Stimulated activated CD4-positive, alpha-beta T cell treated with anti-CD3 and anti-CD28 coated beads, TNF-alpha, amount 100 ng/mL, for 1 hour (primary cell): Measurements from ENCODE around the gene ZNF154.

ENCODE experiments used
- DNase-seq, 3 donors: peaks; one replicate each; pipeline ENCODE4 v3.0.0-alpha.2; 2020; ENCODE audit warnings: low read depth in 3 of 3, low spot score in 1 of 3

Gene ZNF154

DNA sequence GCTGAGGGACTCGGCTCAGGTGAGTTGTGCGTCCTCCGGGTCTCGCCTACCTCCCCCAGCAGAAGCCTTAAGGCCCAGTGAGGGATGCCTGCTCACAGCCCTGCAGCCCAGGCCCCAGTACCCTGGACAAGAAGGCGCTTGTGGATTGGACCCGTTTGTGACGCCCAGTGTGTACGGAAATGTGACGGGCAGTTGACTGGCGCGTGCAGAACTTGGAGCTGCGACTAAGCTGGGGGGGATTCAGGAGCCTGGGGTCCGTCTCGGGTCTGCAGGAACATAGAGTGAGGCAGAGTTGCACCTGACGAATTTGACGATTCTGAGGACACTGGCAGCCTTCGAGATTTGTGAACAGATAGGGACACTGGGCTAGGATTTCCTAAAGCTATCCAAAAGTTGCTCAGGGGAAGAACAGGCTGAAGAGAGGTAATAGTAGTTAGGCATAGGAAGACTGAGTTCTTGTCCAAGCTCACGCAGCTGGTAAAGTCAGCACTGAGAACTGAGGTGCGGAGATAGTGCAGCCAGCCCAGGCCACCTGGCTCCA lies 26.7 kb downstream of the ZNF154 start:
- DNase-seq, result no peak

DNA sequence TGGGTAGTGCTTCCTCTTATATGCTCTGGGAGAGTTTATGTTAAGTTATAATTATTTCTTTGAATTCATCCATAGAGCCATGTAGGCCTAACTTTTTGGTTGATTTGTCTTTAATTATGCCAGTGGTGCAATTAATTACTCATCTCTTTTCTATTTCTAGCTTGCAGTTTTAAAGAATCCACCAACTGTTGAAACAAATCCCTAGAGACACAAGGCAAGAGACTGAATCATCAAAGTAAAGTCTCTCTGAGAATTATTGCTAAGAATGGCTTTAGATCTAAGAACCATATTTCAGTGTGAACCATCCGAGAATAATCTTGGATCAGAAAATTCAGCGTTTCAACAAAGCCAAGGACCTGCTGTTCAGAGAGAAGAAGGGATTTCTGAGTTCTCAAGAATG lies 33.1 kb downstream of the ZNF154 start:
- no peak for DNase-seq

DNA sequence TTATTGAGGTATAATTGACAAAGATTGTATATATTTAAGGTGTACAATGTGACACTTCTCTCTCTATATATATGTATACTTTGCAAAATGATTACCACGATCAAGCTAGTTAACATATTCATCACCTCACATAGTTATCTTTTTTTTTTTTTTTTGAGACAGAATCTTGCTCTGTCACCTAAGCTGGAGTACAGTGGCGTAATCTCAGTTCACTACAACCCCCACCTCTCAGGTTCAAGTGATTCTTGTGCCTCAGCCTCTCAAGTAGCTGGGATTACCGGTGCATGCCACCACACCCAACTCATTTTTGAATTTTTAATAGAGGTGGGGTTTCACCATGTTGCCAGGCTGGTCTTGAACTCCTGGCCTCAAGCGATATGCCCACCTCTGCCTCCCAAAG lies 36.5 kb downstream of the ZNF154 start:
- DNase-seq, result no peak

DNA sequence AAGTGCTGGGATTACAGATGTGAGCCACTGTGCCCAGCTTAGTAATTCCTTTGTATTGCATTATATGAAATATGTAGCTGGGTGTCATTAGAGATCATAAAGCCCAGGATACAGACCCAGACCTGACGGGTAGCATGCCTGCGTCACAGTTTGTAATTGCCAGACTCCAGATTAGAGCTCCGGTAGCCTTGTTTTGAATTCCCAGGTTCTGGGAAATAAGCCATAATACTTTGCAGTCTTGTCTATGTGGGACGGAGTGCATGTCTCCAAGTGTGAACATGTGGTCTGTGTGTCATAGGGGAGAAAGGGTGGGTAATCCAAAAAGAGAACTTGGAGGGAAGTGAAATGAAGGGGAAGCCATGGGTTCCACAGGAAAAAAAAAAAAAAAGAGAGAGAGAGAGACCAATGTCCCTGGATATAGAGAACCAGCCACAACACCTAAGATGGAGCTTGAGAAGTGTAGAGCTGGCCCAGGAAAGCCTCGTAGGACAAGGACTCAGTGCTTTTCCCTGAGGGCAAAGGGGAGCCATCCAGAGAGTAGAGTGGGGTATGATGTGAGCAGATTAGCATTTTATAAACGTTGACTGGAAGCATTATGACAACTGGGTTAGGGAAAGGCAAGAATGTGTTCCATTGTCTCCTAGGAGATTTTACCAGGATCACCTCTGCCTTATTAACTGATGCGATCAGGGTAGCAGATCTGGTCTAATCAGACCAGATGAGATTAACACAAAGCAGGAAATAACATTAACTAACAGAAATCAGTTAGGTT lies 37.7 kb downstream of the ZNF154 start:
- no peak for DNase-seq

DNA sequence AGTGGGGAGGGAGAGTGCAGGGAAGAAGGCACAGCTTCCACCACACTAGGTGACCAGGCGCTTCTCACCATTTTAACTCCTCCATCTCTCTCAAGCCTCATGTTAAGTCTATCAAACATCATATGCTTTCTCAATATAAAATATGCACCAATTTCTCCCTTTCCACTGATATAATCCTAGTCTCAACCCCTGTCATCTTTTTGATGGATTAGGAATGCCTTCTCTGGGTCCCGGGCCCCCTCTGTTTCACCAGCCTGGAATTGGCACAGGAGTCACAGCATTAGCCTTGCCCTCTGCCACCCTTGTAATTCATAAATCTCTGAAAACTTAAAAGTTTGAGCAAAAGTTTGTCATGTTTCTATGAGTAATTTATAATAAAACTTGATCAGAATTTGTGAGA lies 40.4 kb downstream of the ZNF154 start, which contains the start of gene ZSCAN4:
Gene ZSCAN4, plus strand, starts transcription at position 301 of the 400 bp plus-strand sequence. CDS start 7,211 bp downstream, outside the sequence.
- no peak for DNase-seq

DNA sequence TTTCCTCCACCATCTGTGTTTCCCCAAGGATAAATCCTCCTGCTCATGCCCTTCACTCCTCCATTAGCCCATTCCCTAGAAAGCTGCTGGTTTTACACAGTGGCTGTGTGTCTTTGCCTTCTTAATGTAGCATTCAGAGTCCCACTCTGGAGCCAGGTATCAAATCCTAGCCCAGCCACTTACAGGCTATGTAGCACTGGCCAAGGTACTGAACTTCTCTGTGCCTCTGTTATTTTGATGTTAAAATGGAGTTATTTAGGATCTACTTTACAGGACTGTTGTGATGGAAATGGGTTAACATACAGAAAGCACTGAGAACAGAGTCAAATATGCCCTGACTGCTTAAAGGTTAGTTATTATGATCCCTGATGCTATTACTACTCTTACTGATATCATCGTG lies 41.8 kb downstream of the ZNF154 start:
- DNase-seq, result no peak

DNA sequence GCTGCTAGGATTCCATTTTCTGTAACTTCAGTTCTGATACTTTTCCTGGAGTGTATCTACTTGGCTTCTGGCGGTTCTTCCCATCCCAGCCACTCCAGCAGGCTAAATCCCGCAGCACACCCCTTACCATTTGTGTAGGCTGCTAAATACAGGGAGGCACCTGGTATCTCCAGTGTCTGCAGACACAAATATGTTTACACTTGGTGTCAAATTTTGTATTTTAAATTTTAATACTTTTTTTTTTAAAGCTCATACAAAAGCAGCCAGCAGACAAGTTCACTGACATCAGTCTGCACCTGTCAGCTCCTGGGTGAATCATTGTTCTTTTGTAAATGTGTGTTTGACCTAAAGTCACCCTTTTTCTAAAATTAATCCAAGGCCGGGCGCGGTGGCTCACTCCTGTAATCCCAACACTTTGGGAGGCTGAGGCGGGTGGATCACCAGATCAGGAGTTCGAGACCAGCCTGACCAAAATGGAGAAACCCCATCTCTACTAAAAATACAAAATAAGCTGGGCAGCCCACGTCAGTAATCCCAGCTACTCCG lies 43.7 kb downstream of the ZNF154 start:
- DNase-seq, result no peak

DNA sequence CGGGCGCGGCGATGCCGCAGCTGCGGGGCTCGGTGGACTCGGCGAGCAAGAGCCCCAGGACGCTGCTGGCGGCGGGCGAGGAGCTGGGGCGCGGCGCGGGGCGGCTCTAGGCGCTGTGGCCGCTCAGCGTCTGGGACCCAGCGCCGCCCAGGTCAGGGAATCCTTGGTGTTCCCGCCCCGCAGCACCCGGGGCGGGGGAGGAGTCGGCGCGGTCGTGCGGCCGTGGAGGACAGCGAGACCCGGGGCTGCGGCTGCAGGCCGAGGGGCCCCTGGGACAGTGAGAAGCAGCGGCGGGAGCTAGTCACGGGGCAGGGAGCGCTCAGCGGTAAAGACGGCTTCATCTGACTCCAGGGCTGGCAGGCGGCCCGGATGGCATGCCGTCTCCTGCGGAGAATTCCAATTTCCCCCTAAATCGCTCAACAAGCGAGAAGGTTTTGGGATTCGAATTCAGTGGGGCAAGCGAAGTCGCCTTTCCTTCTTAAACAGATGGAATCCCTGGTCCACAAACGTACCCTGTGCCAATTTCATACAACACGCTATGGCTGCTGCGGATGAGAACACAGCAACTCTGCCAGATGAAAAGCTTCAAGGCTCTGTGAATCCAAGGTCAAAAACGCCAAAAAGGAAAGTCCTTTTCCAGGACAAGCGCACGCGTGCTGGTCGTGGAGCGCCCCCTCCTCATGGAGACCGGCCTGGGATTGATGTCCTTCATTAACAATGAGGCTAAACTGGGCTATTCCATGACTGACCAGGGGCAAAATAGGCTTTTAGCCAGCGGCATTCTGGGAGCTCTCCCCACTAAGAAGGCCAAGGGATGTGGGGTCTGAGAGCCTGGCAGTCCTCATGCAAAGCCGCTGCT lies 44.5 kb downstream of the ZNF154 start:
- DNase-seq, result no peak

DNA sequence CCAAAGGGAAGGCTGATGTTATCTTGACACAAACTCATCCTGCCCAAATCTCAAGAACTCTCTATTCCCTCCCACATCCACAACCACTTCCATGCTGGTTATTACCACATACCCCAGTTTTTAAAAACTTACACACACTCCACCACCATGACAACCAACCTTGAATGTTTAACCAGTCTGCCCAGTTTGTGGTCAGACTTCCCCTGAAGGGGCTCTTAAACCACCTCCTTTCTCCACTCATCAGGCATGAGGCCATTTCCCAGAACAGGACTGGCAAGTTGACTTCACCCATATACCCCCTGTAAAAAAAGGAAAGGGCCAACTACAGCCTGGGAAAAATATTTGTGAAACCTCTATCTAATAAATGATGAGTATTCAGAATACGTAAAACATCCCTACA lies 52.7 kb downstream of the ZNF154 start:
- DNase-seq, result no peak

DNA sequence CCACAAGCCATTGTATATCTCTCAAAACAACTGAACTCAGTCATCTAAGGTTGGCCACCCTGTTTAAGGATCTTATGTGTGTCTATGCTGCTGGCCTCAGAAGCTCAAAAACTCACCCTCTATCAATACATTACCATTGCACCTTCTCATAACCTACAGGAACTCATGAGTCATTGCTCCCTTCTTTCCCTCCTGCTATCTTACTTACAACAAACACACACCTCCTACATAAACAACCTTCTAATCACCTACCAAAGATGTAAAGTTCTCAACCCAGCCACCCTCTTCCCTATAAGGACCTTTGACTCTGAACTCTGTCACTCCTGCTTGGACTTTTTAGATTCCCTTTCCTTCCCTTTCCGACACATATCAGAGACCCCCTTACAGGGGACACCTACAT lies 53.6 kb downstream of the ZNF154 start:
- no peak for DNase-seq

DNA sequence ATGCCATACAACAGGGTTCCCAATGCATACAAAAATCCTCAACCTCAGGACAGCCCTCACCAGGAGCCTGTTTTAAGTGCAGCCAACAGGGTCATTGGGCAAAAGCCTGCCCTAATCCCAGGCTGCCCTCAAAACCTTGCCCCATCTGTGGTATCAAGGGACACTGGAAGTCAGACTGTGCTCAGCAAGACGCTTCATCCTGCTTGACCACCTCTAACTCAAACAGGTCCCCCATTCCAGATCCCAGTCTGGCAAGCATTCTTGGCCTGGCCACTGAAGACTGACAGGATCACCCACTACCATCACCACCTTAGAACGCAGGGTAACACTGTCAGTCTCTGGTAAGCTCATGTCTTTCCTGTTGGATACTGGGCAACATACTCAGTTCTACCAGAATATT lies 55.3 kb downstream of the ZNF154 start:
- DNase-seq, result no peak

DNA sequence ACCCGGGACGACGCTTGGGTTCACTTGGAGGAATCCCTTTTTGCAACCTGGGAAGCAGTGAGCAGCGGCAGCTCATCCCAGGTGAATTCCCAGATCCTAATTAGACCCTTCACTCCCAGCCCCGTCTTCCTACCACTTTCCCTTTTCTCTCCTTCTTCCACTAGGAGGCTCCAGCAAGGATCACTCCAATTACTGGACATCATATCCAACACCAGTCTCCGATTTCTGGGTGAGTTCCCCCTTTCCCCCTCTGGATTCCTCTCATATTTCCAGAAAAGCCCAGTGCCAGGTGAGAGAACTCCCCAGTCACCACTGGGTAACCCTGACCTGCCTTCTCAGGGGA lies 57.4 kb downstream of the ZNF154 start:
- DNase-seq, result no peak

DNA sequence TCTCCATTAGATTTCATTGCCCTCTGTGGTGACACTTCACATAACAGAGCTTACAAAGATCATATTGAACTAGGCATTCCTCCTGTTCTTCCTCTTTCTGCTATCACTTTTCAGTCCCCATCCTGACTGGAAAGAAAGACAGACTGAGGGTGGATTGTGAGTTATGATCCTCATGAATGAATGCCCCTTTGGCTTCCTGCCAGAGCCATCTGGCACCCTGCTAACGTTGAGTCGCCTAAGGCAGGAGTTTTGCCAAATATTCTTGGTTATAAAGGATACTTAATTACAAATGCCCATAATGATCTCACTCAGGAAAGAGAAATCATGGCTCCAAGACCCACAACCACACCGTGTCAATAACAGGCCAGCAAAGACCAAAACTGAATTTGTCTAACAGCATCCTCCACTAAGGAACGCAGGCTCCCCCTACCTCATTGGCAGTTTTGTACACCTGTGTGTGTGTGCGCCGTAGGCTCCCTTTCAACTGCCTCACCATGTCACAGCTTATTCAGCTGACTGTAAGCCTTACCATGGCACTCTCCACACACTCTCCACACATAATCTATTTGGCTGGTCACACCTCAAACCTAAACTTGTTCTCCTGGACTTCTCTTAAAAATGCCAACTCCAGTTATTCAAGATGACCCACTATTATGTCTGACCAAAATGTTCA lies 60.5 kb downstream of the ZNF154 start:
- no peak for DNase-seq
